Measurements from ENCODE around the gene FARS2.

FARS2 gene

DNA sequence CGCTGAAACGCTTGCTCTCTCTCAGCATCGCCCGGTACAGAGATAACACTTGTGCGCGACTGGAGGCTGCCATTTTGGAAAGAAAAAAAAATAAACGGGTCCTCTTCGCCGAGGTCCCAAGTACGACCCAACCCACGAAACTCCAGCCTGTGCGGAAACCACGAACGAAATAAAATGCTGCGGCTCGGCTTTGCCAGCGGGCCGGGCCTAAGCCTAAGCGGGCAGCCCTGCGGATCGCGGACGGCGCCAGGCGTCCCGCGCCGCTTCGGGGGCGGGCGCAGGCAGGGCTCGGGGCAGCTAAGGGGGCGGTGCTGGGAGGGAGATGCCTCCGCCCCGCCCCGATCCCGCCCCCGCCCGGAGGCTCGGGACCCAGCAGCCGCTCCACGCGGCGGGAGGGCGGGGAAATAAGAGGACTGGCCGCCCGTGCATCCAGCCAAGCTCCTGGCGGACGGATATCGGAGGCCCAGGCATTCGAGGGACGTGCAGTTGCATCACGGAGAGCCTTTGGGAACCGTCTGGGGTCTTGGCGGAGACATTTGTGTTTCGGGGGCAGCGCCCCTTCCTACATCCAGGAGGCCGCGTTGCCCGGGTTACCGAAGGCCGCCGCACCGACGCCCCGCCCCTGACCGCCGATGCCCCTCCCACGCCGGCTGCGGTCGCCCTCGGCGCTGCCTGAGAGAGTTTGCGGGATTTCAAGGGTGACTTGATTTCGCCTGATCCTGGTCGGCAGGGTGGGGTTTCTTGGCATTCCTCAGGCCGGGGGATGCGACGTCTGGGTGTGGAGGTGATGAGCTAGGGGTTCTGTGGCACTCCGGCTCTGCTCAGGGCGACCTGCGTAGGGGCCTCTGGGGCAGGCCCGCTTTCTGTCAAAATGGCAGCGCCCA lies at the start of gene FARS2, which contains the start of gene LYRM4:
Gene FARS2 (plus strand): TSS at position 853 of the 884 bp plus-strand sequence.
Gene LYRM4 (minus strand): TSS at position 290 of the 884 bp plus-strand sequence. CDS start 217 bp downstream, at position 73.
- TF ChIP-seq, protein P1, sequence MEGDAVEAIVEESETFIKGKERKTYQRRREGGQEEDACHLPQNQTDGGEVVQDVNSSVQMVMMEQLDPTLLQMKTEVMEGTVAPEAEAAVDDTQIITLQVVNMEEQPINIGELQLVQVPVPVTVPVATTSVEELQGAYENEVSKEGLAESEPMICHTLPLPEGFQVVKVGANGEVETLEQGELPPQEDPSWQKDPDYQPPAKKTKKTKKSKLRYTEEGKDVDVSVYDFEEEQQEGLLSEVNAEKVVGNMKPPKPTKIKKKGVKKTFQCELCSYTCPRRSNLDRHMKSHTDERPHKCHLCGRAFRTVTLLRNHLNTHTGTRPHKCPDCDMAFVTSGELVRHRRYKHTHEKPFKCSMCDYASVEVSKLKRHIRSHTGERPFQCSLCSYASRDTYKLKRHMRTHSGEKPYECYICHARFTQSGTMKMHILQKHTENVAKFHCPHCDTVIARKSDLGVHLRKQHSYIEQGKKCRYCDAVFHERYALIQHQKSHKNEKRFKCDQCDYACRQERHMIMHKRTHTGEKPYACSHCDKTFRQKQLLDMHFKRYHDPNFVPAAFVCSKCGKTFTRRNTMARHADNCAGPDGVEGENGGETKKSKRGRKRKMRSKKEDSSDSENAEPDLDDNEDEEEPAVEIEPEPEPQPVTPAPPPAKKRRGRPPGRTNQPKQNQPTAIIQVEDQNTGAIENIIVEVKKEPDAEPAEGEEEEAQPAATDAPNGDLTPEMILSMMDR (IDR thresholded peaks at IDR 0.05; ENCODE audit: borderline replicate concordance, insufficient read depth, low read depth, low read length): peak; percentile 11; the same call in 1 of the 2 replicates
- peak within 1 kb of the TSS; percentile 67 for H3K4me3 ChIP-seq (ENCODE audit: low read depth, low read length)

DNA sequence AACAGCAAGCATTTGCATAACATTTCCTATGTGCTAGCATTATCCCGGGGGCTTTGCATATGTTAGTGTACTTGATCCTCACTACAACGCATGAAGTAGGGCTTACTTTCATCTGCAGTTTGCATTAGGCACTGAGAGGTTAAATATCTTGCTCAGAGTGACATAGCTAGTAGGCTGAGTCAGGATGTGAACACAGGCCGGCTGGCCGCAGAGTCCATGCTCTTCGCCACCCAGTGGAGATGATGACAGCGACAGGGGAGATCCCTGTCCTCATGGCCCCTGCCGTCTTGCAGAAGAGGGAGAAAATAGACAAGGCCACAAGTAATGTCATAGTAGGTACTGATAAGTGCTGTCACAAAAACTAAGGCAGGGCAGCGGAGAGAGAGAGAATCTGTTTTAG lies 47.5 kb upstream of the FARS2 start:
- TF ChIP-seq, protein P1 (IDR thresholded peaks at IDR 0.05; ENCODE audit: borderline replicate concordance, insufficient read depth, low read depth, low read length): no peak

DNA sequence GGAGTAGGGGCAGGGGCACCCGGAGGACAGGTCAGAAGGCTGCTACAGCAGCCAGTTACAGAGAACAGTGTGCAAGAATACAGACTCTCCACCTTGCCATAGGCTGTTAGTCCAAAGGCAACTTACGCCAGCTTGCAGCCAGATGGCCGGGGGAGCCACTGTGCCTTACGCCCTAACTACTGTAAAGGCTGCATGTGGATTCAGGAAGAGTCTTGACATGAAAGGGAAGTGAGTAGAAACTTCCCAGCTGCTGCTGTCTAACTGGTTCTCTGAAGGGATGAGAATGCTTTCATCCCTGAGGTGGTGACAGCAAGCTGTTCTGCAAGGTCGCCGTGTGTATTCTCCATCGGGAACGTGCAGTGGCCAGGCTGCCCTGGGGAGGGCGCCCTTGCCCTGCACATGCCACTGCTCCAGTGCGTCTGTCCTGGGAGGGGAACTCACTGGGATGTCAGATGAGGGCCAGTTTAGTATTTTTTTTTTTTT lies 46.7 kb upstream of the FARS2 start:
- no peak overlapping the region for H3K4me3 ChIP-seq (ENCODE audit: low read depth, low read length)
- TF ChIP-seq, protein P1 (IDR thresholded peaks at IDR 0.05; ENCODE audit: borderline replicate concordance, insufficient read depth, low read depth, low read length): peak; percentile 71

More for the DNA sequence above, 47.5 kb upstream of the FARS2 start:
- no peak overlapping the region for H3K4me3 ChIP-seq (ENCODE audit: low read depth, low read length)

- TF ChIP-seq, protein P1 (IDR thresholded peaks at IDR 0.05; ENCODE audit: borderline replicate concordance, insufficient read depth, low read depth, low read length): no peak
- H3K4me3 ChIP-seq (ENCODE audit: low read depth, low read length): no peak overlapping the region
Observed at GRCh38 chr6:5215159-5215558, 46.2 kb upstream of the FARS2 start.

- TF ChIP-seq, protein P1 (IDR thresholded peaks at IDR 0.05; ENCODE audit: borderline replicate concordance, insufficient read depth, low read depth, low read length): no peak
- no peak overlapping the region for H3K4me3 ChIP-seq (ENCODE audit: low read depth, low read length)
Observed at GRCh38 chr6:5215799-5216198, 45.5 kb upstream of the FARS2 start.

DNA sequence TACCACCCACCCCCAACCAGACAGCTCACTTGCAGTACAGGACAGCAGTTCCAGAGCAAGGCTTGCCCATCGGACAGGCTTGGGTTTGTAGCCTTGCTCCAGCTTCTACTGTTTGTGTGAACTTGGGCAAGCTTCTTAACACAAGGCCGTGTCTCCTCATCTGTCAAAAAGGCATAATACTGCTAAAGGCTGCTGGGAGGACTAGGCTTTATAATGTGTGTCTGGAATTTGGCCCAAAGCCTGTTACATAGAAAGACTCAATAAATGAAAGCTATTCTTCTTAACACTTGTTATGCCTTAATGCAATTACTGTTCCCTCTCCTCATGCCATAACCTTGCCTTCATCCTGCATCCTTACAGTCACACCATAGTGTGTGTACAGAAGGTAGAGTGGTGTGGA lies 44.0 kb upstream of the FARS2 start:
- no peak overlapping the region for H3K4me3 ChIP-seq (ENCODE audit: low read depth, low read length)
- TF ChIP-seq, protein P1 (IDR thresholded peaks at IDR 0.05; ENCODE audit: borderline replicate concordance, insufficient read depth, low read depth, low read length): no peak
